Right atrium auricular region (tissue), 2 donors: ENCODE measurements around the gene FUZ. TPM values are rescaled to one million over a fixed set of nuclear protein-coding genes. Genes with fewer than 3 reads are reported as not detected.

Experiments used
- DNase-seq: peaks from one replicate; pipeline ENCODE4 v3.0.0-alpha.2; 2019; ENCODE audit warnings: low spot score
- H3K27ac ChIP-seq, 2 donors: fragments of 200-600 bp; sonication (generic); 1 replicate in 1 of 2; 2 replicates in 1 of 2; pipeline ENCODE4 v1.5.1; 2016 to 2019
- H3K27me3 ChIP-seq, 2 donors: fragments of 200-600 bp; sonication (generic); one replicate each; pipeline versions ENCODE4 v1.5.1 to v1.6.0; 2017 to 2019
- H3K36me3 ChIP-seq: fragments of 200-600 bp; sonication (generic); one replicate; pipeline ENCODE4 v1.5.1; 2016
- H3K4me1 ChIP-seq, 2 donors: fragments of 200-600 bp; sonication (generic); one replicate each; pipeline versions ENCODE4 v1.5.1 to v1.6.0; 2017 to 2019
- H3K4me3 ChIP-seq, 2 donors: fragments of 200-600 bp; sonication (generic); 1 replicate in 1 of 2; 2 replicates in 1 of 2; pipeline ENCODE4 v1.5.1; 2017 to 2019; ENCODE audit warnings: mild to moderate bottlenecking in 1 of 2, moderate library complexity in 1 of 2
- H3K9me3 ChIP-seq, 2 donors: fragments of 200-600 bp; sonication (generic); one replicate each; pipeline ENCODE4 v1.5.1; 2019
- total RNA-seq, 2 donors: library from RNA; depleted of rRNA; stranded (reverse); fragments of >200 nt; gene quantifications; one replicate each; pipeline ENCODE4 v1.1.0, GENCODE V29; 2016
- TF ChIP-seq, protein P1 (sequence below), 2 donors: fragments of 200-600 bp; sonication (generic); IDR thresholded peaks; one replicate each; pipeline ENCODE4 v1.5.1; 2019; ENCODE audit warnings: antibody characterized with exemption in 2 of 2

FUZ gene, protein sequence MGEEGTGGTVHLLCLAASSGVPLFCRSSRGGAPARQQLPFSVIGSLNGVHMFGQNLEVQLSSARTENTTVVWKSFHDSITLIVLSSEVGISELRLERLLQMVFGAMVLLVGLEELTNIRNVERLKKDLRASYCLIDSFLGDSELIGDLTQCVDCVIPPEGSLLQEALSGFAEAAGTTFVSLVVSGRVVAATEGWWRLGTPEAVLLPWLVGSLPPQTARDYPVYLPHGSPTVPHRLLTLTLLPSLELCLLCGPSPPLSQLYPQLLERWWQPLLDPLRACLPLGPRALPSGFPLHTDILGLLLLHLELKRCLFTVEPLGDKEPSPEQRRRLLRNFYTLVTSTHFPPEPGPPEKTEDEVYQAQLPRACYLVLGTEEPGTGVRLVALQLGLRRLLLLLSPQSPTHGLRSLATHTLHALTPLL
- total RNA-seq = 10 to 100 TPM; 18.5 to 22.5 TPM

DNA sequence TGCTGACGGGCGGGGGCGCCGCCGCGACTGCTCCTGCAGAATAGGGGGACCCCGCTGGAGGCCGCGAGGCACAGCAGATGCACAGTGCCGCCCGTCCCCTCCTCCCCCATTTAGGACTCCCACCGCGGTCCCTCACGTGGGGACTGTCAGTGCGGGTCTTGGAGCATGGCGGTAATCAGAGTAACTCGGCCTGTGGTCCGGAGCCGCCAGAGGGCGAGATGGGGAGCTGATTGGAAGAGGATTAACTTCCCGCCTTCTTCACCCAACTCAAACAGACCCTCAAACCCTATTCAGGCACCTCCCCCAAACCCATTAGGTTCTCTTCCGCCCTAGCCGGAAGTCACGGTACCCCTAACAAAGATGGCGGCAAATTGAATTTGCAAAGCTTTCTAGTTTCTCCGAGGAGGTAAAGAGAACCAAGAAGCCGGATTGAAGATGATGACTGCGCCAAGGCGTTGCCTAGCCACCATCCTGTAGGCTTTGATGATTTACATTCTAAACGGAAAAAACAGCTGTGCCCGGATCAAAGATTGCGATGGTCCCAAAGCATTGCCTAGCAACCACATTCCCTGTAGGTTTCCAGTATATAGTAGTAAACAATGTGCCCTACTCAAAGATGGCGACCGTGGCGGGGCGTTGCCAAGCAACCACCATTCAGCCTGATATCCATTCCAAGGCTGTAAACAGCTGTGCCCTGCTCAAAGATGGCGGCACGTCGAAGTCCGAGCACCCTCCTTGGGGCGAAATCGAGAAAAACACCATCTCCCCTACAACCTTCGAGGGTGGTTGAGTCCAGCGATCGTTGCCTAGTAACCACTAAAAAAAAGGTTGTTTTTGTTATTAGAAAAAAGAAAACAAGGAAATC lies at the start of gene FUZ:
FUZ (minus strand) TSS at position 296 of the 865 bp plus-strand sequence; CDS start at position 110, 186 bp downstream.
- peak; percentile 99 for DNase-seq
- Histone ChIP-seq H3K4me1 (peaks cover 0 to 35% of the 10 kb centered on the region in 2 donors), H3K27ac (peak within 1 kb of the TSS; percentile 85 to 88), H3K4me3 (peak within 1 kb of the TSS; percentile 65), H3K9me3 (no peaks in the 10 kb centered on the region), H3K27me3 (no peaks in the 10 kb centered on the region), H3K36me3 (no peaks in the 10 kb centered on the region)
- TF ChIP-seq, protein P1, sequence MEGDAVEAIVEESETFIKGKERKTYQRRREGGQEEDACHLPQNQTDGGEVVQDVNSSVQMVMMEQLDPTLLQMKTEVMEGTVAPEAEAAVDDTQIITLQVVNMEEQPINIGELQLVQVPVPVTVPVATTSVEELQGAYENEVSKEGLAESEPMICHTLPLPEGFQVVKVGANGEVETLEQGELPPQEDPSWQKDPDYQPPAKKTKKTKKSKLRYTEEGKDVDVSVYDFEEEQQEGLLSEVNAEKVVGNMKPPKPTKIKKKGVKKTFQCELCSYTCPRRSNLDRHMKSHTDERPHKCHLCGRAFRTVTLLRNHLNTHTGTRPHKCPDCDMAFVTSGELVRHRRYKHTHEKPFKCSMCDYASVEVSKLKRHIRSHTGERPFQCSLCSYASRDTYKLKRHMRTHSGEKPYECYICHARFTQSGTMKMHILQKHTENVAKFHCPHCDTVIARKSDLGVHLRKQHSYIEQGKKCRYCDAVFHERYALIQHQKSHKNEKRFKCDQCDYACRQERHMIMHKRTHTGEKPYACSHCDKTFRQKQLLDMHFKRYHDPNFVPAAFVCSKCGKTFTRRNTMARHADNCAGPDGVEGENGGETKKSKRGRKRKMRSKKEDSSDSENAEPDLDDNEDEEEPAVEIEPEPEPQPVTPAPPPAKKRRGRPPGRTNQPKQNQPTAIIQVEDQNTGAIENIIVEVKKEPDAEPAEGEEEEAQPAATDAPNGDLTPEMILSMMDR (IDR thresholded peaks at IDR 0.05) = peak in 1 of 2 donors; percentile 48

DNA sequence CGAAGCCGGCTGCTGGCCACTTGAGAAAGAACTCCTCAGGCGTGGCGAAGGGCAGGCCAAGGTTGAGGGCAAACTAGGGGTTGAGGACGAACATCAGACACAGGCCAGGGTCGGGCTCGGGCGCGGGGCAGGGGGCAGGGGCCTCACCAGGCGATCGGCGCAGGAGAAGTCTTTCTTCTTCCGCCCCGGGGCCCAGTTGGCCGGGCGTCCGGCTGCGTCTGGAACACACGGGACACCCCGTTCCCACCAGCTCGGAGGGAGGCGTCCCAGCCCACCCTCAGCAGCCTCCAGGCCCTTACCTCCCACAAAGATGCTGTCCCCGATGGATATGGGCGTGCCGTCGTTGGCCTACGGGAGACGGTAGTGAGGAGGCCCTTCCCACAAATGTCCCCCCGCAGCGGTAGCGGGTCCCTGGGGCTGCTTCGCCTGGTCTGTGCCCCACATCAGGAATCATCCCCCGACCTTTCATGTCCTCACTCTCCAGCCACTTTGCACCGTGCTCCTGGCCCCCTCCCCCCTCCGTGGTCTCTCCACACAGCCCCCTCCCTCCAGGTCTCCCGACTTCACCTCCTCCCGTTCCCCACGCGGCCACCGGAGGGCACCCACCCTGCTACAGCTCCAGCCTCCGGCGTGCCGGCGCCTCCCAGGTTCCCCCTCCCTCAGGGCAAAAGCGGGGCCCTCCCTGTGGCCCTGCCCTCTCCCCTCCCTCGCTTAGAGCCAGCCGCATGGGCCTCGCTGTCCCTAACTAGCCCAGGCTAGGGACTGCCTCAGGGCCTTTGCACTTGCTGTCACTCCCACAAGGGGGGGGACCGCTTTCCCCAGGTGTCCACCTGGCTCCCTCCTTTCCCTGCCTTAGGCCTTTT lies 49.5 kb upstream of the FUZ start:
- H3K4me3 ChIP-seq = no peak overlapping the region
- H3K36me3 ChIP-seq = peaks cover 64% of the 10 kb centered on the region
- peaks cover 0 to 36% of the 10 kb centered on the region in 2 donors for H3K4me1 ChIP-seq
- no peak for DNase-seq
- no peaks in the 10 kb centered on the region for H3K27me3 ChIP-seq
- TF ChIP-seq, protein P1 (IDR thresholded peaks at IDR 0.05) = no peak
- no peaks in the 10 kb centered on the region for H3K9me3 ChIP-seq
- H3K27ac ChIP-seq = no peak overlapping the region

DNA sequence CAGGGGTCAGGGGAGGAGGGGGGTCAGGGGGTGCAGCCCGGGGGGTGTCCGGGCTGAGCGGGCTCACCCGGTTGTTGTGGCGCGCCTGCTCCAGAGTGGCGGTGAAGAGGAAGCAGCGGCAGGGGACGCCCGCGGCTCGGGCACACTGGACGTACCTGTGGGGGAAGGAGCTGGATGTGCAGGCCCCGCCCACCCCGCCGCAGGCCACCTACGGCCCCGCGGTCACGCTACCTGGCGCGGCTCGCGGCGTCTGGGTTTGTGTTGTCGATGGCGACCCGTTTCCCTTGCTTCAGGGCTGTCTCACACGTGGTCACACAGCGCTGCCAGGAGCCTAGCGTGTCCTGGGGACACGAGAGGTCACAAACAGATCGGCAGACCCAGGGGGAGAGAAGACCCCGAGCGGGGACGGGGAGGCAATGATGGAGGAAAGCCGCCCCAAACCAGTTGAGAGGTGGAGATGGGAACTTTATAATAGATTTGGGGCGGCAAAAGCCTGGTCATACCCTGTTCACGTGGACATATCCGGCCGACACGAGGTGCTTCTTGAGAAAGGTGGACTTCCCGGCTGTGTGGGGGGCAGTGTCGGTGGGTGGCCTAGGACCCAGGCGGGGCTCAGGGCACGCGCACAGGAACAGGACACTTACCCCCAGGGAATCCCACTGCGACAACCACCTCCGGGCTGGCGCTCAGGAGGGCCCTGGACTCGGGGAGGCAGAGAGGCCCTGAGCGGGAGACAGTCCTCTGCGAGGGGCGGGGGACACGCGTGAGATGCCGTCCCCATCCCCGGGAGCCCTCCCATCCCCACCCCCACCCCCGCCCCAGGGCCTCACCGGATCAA lies 48.7 kb upstream of the FUZ start:
- Histone ChIP-seq H3K9me3 (no peaks in the 10 kb centered on the region), H3K4me3 (no peak overlapping the region), H3K27me3 (no peaks in the 10 kb centered on the region), H3K4me1 (peaks cover 0 to 32% of the 10 kb centered on the region in 2 donors), H3K36me3 (peaks cover 72% of the 10 kb centered on the region), H3K27ac (peak overlapping the region in 1 of 2 donors; percentile 48)
- TF ChIP-seq, protein P1 (IDR thresholded peaks at IDR 0.05) = no peak
- DNase-seq = no peak

DNA sequence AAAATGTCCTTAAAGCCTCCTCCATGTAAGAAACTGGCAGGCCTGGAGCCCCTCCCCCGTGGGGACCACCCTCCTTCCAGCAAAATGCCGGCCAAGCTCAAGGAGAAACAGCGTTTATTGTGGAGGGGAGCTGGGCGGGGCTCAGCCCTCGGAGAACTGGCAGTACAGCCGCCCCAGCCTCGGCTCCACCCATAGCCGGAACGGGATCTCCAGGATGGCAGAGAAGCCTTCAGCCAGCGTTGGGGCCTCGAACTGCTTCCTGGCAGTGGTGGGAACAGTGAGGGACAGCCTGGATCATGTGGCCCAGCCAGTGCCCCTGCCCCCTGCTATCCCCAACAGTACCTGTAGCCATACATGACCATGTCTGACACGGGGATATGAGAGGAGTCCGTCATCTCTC lies 48.0 kb upstream of the FUZ start:
- H3K36me3 ChIP-seq = peaks cover 79% of the 10 kb centered on the region
- H3K4me3 ChIP-seq = no peak overlapping the region
- DNase-seq = no peak
- H3K9me3 ChIP-seq = no peaks in the 10 kb centered on the region
- TF ChIP-seq, protein P1 (IDR thresholded peaks at IDR 0.05) = no peak
- H3K27me3 ChIP-seq = no peaks in the 10 kb centered on the region
- peak overlapping the region in 1 of 2 donors; percentile 48 for H3K27ac ChIP-seq
- H3K4me1 ChIP-seq = peaks cover 0 to 26% of the 10 kb centered on the region in 2 donors
